A549 (cell line): Measurements from ENCODE around the gene CSPG4.

Source experiments
- BHLHE40 ChIP-seq: IDR thresholded peaks from 2 replicates; pipeline ENCODE4 v1.6.1; 2012; ENCODE audit warnings: low read depth, low read length, inconsistent platforms
- CBX2 ChIP-seq: fragments of 200-600 bp; sonication (generic); IDR thresholded peaks from 2 replicates; pipeline ENCODE4 v1.6.1; 2016; ENCODE audit warnings: low read depth, mild to moderate bottlenecking, borderline replicate concordance
- CTCF ChIP-seq: fragments of >200 bp; sonication (Bioruptor Twin); formaldehyde crosslinking; IDR thresholded peaks from 3 replicates; pipeline ENCODE4 v1.5.1; 2016
- E2F6 ChIP-seq: IDR thresholded peaks from 2 replicates; pipeline ENCODE4 v1.6.1; 2012; ENCODE audit warnings: low read depth, borderline replicate concordance
- EP300 ChIP-seq, 2 experiments: fragments of >200 bp; sonication (Bioruptor Twin); formaldehyde crosslinking; IDR thresholded peaks; 2 replicates in 1 of 2; 3 replicates in 1 of 2; pipeline ENCODE4 v1.6.1; 2016 to 2017
- GATA3 ChIP-seq: IDR thresholded peaks from 2 replicates; pipeline ENCODE4 v1.6.1; 2012; ENCODE audit warnings: borderline replicate concordance
- HDAC2 ChIP-seq: fragments of 200-600 bp; sonication (generic); IDR thresholded peaks from 2 replicates; pipeline ENCODE4 v1.6.1; 2016
- MAZ ChIP-seq: fragments of 150-350 bp; IDR thresholded peaks from 2 replicates; pipeline ENCODE4 v1.6.1; 2014; ENCODE audit warnings: antibody characterized with exemption, low read depth, low read length, borderline replicate concordance
- POLR2A ChIP-seq: IDR thresholded peaks from 2 replicates; pipeline ENCODE4 v1.6.1; 2012; ENCODE audit warnings: mild to moderate bottlenecking, low read length
- REST ChIP-seq: fragments of 200-600 bp; sonication (generic); IDR thresholded peaks from 2 replicates; pipeline ENCODE4 v1.6.1; 2016; ENCODE audit warnings: antibody characterized with exemption, mild to moderate bottlenecking, moderate library complexity
- RNF2 ChIP-seq: fragments of 200-600 bp; sonication (generic); IDR thresholded peaks from 2 replicates; pipeline ENCODE4 v1.6.1; 2016; ENCODE audit warnings: low read depth, mild to moderate bottlenecking, antibody characterized with exemption, moderate library complexity, borderline replicate concordance
- SMC3 ChIP-seq: fragments of >200 bp; sonication (Bioruptor Twin); formaldehyde crosslinking; IDR thresholded peaks from 3 replicates; pipeline ENCODE4 v1.6.1; 2018; ENCODE audit warnings: inconsistent platforms
- ZFP36 ChIP-seq: fragments of 450-650 bp; IDR thresholded peaks from 2 replicates; pipeline ENCODE4 v1.6.1; 2014; ENCODE audit warnings: borderline replicate concordance; ENCODE audit not compliant: partially characterized antibody

DNA sequence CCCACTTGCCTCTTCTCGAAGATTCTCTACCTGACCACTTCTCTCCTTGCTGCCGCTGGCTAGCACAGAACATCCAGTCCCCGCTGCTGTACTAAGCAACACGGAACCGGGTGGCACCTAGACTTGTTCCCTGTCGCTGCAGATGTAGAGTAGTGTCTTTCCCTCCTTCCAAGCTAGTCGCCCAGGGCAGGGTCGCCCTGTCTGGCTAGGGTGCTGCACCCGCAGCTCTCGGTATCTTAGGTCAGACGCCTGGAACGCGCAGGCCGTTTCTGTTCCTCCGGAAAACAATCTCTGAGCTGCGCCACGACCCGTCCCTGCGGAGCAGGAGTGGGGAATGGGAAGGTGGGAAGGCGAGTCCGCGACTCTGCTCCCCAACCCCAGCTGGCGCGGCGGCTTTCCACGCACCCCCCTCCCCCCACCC lies 65.7 kb downstream of the CSPG4 start:
- TF ChIP-seq POLR2A, result no peak
- TF ChIP-seq GATA3, result no peak
- no peak for TF ChIP-seq CTCF
- no peak for TF ChIP-seq SMC3
- no peak; the same call in 1 of the 2 replicates for TF ChIP-seq RNF2
- TF ChIP-seq EP300 (IDR thresholded peaks at IDR 0.05), result no peak
- TF ChIP-seq HDAC2, result no peak; the same call in 1 of the 2 replicates
- no peak for TF ChIP-seq ZFP36
- no peak for TF ChIP-seq REST
- no peak for TF ChIP-seq MAZ
- TF ChIP-seq CBX2, result no peak
- no peak for TF ChIP-seq BHLHE40
- no peak; the same call in 1 of the 2 replicates for TF ChIP-seq E2F6
